Tibial nerve (tissue), 4 donors: Measurements from ENCODE around the gene NEUROD2.

Experiments
- CTCF ChIP-seq, 5 experiments: fragments of 200-600 bp in 3 of 5; fragments of 450-650 bp in 2 of 5; sonication (generic) in 3 of 5; IDR thresholded peaks; one replicate each; pipeline ENCODE4 v1.5.1; 2016 to 2019; ENCODE audit warnings: antibody characterized with exemption in 5 of 5, mild to moderate bottlenecking in 3 of 5, moderate library complexity in 2 of 5
- EP300 ChIP-seq, 2 donors: sonication (generic); formaldehyde crosslinking; IDR thresholded peaks; one replicate each; pipeline ENCODE4 v1.6.1; 2017; ENCODE audit warnings: antibody characterized with exemption in 2 of 2, mild to moderate bottlenecking in 1 of 2
- POLR2A ChIP-seq, 2 donors: fragments of 450-650 bp; IDR thresholded peaks; one replicate each; pipeline ENCODE4 v1.6.1; 2017; ENCODE audit warnings: antibody characterized with exemption in 2 of 2, mild to moderate bottlenecking in 2 of 2, moderate library complexity in 2 of 2

GRCh38 chr17:39614545-39615157 is 6.9 kb upstream of the NEUROD2 start:
- no peak for TF ChIP-seq CTCF (IDR thresholded peaks at IDR 0.05)
- no peak for TF ChIP-seq POLR2A (IDR thresholded peaks at IDR 0.05)
- TF ChIP-seq EP300 (IDR thresholded peaks at IDR 0.05) = no peak
